NB4 (cell line): ENCODE results near the gene MYCBP.

Source experiments
- MYC ChIP-seq: IDR thresholded peaks from 2 replicates; pipeline ENCODE4 v1.6.1; 2011; ENCODE audit warnings: low read depth, low read length
- POLR2A ChIP-seq: IDR thresholded peaks from 2 replicates; pipeline ENCODE4 v1.6.1; 2011; ENCODE audit warnings: mild to moderate bottlenecking; ENCODE audit not compliant: insufficient read length; ENCODE audit errors: extremely low read depth
- TF ChIP-seq, protein P1 (sequence below): IDR thresholded peaks from one replicate; pipeline ENCODE4 v1.5.1; 2012; ENCODE audit warnings: low read depth, low read length
- TF ChIP-seq, protein P2 (sequence below): IDR thresholded peaks from 2 replicates; pipeline ENCODE4 v1.6.1; 2011; ENCODE audit warnings: low read depth, low read length

DNA sequence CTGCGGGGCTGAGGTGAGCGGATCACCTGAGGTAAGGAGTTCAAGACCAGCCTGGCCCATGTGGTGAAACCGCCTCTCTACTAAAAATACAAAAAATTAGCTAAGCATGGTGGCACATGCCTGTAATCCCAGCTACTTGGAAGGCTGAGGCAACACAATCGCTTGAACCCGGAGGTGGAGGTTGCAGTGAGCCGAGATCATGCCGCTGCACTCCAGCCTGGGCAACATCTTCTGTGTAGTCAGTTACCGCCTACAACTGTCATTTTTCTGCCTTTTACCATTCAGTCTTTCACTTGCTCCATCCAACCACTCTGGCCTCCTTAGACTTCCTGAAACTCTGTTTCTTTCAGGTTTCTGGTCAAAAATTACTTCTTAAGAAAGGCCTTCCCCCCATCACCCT is 2.2 kb downstream of the MYCBP start:
- TF ChIP-seq, protein P1, sequence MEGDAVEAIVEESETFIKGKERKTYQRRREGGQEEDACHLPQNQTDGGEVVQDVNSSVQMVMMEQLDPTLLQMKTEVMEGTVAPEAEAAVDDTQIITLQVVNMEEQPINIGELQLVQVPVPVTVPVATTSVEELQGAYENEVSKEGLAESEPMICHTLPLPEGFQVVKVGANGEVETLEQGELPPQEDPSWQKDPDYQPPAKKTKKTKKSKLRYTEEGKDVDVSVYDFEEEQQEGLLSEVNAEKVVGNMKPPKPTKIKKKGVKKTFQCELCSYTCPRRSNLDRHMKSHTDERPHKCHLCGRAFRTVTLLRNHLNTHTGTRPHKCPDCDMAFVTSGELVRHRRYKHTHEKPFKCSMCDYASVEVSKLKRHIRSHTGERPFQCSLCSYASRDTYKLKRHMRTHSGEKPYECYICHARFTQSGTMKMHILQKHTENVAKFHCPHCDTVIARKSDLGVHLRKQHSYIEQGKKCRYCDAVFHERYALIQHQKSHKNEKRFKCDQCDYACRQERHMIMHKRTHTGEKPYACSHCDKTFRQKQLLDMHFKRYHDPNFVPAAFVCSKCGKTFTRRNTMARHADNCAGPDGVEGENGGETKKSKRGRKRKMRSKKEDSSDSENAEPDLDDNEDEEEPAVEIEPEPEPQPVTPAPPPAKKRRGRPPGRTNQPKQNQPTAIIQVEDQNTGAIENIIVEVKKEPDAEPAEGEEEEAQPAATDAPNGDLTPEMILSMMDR = no peak
- TF ChIP-seq, protein P2, sequence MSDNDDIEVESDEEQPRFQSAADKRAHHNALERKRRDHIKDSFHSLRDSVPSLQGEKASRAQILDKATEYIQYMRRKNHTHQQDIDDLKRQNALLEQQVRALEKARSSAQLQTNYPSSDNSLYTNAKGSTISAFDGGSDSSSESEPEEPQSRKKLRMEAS = no peak
- no peak for TF ChIP-seq POLR2A
- no peak for TF ChIP-seq MYC
